Nephron progenitor cell (in vitro differentiated cells): ENCODE data around the gene GUCY1A1.

Experiments used
- DNase-seq: peaks from one replicate; pipeline ENCODE4 v3.0.0; 2021
- H3K27ac Mint-ChIP-seq: 2 replicates; pipeline ENCODE4 v1.8.0; 2021; ENCODE audit warnings: mild to moderate bottlenecking, moderate library complexity, mixed read lengths
- H3K27me3 Mint-ChIP-seq: 2 replicates; pipeline ENCODE4 v1.8.0; 2021; ENCODE audit warnings: mild to moderate bottlenecking, low read depth, mixed read lengths; ENCODE audit not compliant: poor library complexity
- H3K36me3 Mint-ChIP-seq: 2 replicates; pipeline ENCODE4 v1.8.0; 2021; ENCODE audit warnings: low read depth, mixed read lengths
- H3K4me1 Mint-ChIP-seq: 2 replicates; pipeline ENCODE4 v1.8.0; 2021; ENCODE audit warnings: mixed read lengths
- H3K4me3 Mint-ChIP-seq: 2 replicates; pipeline ENCODE4 v1.8.0; 2021; ENCODE audit warnings: mild to moderate bottlenecking, moderate library complexity, mixed read lengths
- H3K9me3 Mint-ChIP-seq: 2 replicates; pipeline ENCODE4 v1.8.0; 2021; ENCODE audit warnings: mild to moderate bottlenecking, moderate library complexity, mixed read lengths
- CTCF ChIP-seq: fragments of 200-600 bp; sonication (generic); IDR thresholded peaks from 2 replicates; pipeline ENCODE4 v1.5.0; 2021; ENCODE audit warnings: antibody characterized with exemption

Gene GUCY1A1

DNA sequence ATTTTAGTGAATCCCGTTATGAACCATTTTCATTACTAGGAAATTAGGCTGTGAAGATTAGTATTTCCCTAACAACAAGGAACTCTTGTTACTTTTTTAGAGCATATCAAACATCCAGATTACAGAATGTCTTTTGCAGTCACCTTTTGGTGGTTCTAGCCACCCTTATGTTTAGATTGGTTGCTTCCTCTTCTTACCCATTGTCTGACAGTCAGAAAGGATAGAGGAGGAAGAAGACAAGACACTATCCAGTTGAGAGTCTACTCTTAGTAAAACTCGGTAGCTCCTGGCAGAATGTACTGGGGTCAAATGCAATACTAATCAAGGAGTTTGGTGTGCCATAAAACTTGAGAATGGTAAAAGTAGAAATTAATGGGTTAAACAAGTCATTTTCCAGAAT lies 1.6 kb upstream of the GUCY1A1 start:
- Mint-ChIP-seq H3K9me3 (no peaks in the 10 kb centered on the region), H3K36me3 (no peaks in the 10 kb centered on the region), H3K4me3 (no peak overlapping the region), H3K27me3 (peaks cover 36% of the 10 kb centered on the region), H3K4me1 (peaks cover 18% of the 10 kb centered on the region), H3K27ac (no peak overlapping the region)
- TF ChIP-seq CTCF = no peak
- DNase-seq = no peak

GRCh38 chr4:155667222-155667567 lies 547 bp downstream of the GUCY1A1 start:
- Mint-ChIP-seq H3K4me1 (peaks cover 18% of the 10 kb centered on the region), H3K27ac (no peak overlapping the region), H3K27me3 (peaks cover 42% of the 10 kb centered on the region)

DNA sequence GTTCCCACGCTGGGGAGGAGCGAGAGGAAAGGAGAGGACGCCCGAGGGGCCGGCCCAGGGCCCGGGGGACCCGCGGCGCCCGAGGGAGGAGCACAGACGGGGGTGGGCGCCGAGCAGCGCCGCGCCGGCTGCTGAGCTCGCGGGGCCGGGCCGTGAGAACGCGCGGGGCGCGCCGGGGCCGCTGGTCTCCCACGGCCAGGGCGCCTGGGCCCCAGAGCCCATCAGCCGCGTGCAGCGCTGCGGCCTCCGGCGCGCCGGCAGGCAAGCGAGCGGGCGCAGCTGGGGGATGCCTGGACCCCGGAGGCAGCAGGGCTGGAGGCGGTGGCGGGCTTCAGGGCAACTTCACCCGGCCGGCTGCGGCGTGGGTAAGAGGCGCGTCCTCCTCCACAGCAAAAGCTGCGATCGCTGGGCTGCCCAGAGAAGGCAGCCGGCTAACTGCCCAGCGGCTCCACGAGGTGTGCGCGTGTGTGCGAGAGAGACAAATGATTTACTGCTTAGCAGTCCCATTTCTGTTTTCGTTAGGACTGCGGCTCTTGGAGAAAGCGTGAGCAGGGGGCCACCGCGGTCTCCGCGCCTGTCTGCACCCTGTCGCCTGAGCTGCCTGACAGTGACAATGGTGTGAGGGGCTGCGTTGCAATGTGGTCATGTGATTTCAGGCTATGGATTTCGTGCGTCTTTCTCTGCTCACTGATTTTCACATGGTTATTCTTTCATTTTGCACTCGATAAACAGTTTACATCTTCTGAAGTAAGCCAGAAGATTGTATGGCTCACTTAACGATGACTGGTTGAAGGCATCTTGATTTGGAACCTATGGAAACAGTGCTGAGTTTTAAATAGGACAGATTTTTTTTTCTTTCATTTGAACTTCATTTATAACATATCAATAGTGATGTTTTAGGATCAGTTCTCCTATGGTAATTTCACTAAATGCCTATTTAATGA lies 1.2 kb downstream of the GUCY1A1 start:
- Mint-ChIP-seq H3K36me3 (no peaks in the 10 kb centered on the region), H3K4me1 (peaks cover 18% of the 10 kb centered on the region), H3K9me3 (no peaks in the 10 kb centered on the region), H3K4me3 (peak overlapping the region; percentile 91), H3K27me3 (peaks cover 42% of the 10 kb centered on the region), H3K27ac (no peak overlapping the region)
- DNase-seq = peak; percentile 70
- no peak for TF ChIP-seq CTCF

More at GRCh38 chr4:155667222-155667567, 547 bp downstream of the GUCY1A1 start:
- peak; percentile 55 for DNase-seq
- no peak for TF ChIP-seq CTCF
- H3K36me3 Mint-ChIP-seq = no peaks in the 10 kb centered on the region
- H3K9me3 Mint-ChIP-seq = no peaks in the 10 kb centered on the region
- peak overlapping the region; percentile 91 for H3K4me3 Mint-ChIP-seq

- H3K27ac Mint-ChIP-seq = no peak overlapping the region
- no peaks in the 10 kb centered on the region for H3K36me3 Mint-ChIP-seq
- no peak for TF ChIP-seq CTCF
- H3K4me1 Mint-ChIP-seq = peaks cover 18% of the 10 kb centered on the region
- H3K4me3 Mint-ChIP-seq = peak overlapping the region; percentile 85
- H3K27me3 Mint-ChIP-seq = peaks cover 38% of the 10 kb centered on the region
- no peaks in the 10 kb centered on the region for H3K9me3 Mint-ChIP-seq
- no peak for DNase-seq
Observed at GRCh38 chr4:155668707-155669220, 2.1 kb downstream of the GUCY1A1 start.

DNA sequence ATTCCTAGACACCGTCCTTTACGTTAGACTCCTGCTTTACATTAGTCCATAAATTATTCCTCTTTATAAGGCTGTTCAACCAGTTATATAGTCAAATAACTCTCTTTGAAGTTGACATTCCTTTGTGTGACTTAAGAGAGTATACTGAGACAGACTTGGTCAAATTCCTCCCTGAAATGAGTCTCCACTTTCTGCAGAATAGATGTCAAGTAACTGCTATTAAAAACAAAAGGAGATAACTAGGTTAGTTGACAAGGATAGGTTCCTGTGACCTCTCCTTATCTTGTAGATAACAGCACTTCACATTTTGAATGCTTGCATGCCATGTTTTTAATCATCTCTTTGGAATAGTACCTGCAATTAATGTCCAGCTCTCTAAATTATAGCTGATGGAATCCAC lies 5.7 kb downstream of the GUCY1A1 start:
- peaks cover 28% of the 10 kb centered on the region for H3K4me1 Mint-ChIP-seq
- no peaks in the 10 kb centered on the region for H3K9me3 Mint-ChIP-seq
- no peak overlapping the region for H3K4me3 Mint-ChIP-seq
- H3K36me3 Mint-ChIP-seq = no peaks in the 10 kb centered on the region
- no peak overlapping the region for H3K27ac Mint-ChIP-seq
- no peak for TF ChIP-seq CTCF
- peaks cover 7% of the 10 kb centered on the region for H3K27me3 Mint-ChIP-seq
- DNase-seq = no peak
